Psoas muscle (tissue), 8 donors: ENCODE results near the gene PLG. TPM values are rescaled to one million over a fixed set of nuclear protein-coding genes. Genes with fewer than 3 reads are reported as not detected.

Experiments
- ATAC-seq, 4 donors: fragments of 200-7000 bp; cut with Tn5 transposase; one replicate each; pipeline ENCODE4 v1.9.1; 2020; ENCODE audit warnings: moderate library complexity in 3 of 4, mild to moderate bottlenecking in 2 of 4
- DNase-seq, 2 donors: peaks; one replicate each; pipeline ENCODE4 v3.0.0-alpha.2; 2020
- H3K27ac ChIP-seq: fragments of 200-600 bp; one replicate; pipeline ENCODE4 v1.8.0; 2022
- H3K27me3 ChIP-seq, 3 donors: fragments of 200-600 bp in 1 of 3; one replicate each; pipeline versions ENCODE4 v1.6.1 to v1.8.0; 2013 to 2022; ENCODE audit warnings: low read length in 2 of 3, mild to moderate bottlenecking in 2 of 3, moderate library complexity in 1 of 3; ENCODE audit not compliant: insufficient read depth in 3 of 3
- H3K36me3 ChIP-seq, 2 donors: fragments of 200-600 bp in 1 of 2; one replicate each; pipeline versions ENCODE4 v1.6.1 to v1.8.0; 2013 to 2022; ENCODE audit warnings: low read depth in 1 of 2, mild to moderate bottlenecking in 1 of 2, moderate library complexity in 1 of 2; ENCODE audit not compliant: insufficient read depth in 1 of 2
- H3K4me1 ChIP-seq: fragments of 200-600 bp; one replicate; pipeline ENCODE4 v1.8.0; 2022
- H3K4me3 ChIP-seq: fragments of 200-600 bp; one replicate; pipeline ENCODE4 v1.8.0; 2022; ENCODE audit warnings: mild to moderate bottlenecking
- H3K9me3 ChIP-seq: fragments of 200-600 bp; one replicate; pipeline ENCODE4 v1.8.0; 2022
- WGBS, 3 donors: extraction: QIAGEN DNeasy Blood & Tissue Kit; methylation state at CpG; one replicate each; pipeline versions ENCODE4 v1.1.6 to v1.1.7; 2013; 5-methylcytosine and 5-hydroxymethylcytosine counted together
- intact Hi-C, 2 donors: fragments of 100-400 bp; cut with DNase I; formaldehyde crosslinking; loops; one replicate each; pipeline versions ENCODE4 v1.11.0 to v1.14.2; 2022
- polyA plus RNA-seq, 3 donors: library from polyadenylated mRNA; stranded (reverse); fragments of 200-250 nt; gene quantifications; one replicate each; pipeline ENCODE4 v1.2.3, GENCODE V29; 2013
- total RNA-seq, 4 donors: library from RNA; stranded (reverse); fragmentation: NEBNext Ultra II Directional in 2 of 4; extraction: Animal tissue kit (Norgen Biotek cat#: 25700) in 2 of 4; gene quantifications; one replicate each; pipeline versions ENCODE4 v1.2.1 to v1.2.4, GENCODE V29; 2021 to 2023
- TF ChIP-seq, protein P1 (sequence below): fragments of 200-600 bp; IDR thresholded peaks from one replicate; pipeline ENCODE4 v1.8.0; 2022; ENCODE audit warnings: antibody characterized with exemption
- donor health status: healthy with polysubstance abuse.
- donor health status: DM: no; HTN: no; CAD: no; lungs with moderate emphysema.
- donor health status: Bipolar disorder and iron deficiency.
- donor health status: healthy.
- donor health status: DM: yes; HTN: yes; CAD: no.
- donor health status: DM: no; HTN: no; CAD: no.
- donor health status: DM: no; HTN: no; CAD: no.
- donor health status: DM: yes; HTN: yes; CAD: no.

The PLG gene
- total and polyA plus RNA-seq, 7 donors = 0.20 to 0.64 TPM; not detected in 5

DNA sequence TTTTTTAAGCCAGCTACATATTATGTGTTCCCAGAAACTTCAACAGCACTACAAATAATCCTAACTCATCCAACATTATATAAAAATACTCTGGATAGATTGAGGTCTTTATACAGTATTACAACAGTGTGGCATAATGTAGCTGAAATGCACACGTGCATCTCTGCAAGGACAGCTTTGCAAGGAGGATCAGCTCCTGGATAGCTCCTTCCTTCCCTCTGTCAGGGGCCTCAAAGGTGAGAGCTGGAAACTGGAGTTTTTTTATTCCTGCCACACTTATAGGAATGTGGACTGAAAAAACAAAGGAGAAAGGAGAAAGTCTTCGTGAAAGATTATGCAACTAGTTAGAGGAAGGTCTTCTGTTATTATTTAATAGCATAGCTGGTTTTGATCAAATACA is 53.1 kb downstream of the PLG start:
- no peak overlapping the region for H3K4me3 ChIP-seq
- TF ChIP-seq, protein P1, sequence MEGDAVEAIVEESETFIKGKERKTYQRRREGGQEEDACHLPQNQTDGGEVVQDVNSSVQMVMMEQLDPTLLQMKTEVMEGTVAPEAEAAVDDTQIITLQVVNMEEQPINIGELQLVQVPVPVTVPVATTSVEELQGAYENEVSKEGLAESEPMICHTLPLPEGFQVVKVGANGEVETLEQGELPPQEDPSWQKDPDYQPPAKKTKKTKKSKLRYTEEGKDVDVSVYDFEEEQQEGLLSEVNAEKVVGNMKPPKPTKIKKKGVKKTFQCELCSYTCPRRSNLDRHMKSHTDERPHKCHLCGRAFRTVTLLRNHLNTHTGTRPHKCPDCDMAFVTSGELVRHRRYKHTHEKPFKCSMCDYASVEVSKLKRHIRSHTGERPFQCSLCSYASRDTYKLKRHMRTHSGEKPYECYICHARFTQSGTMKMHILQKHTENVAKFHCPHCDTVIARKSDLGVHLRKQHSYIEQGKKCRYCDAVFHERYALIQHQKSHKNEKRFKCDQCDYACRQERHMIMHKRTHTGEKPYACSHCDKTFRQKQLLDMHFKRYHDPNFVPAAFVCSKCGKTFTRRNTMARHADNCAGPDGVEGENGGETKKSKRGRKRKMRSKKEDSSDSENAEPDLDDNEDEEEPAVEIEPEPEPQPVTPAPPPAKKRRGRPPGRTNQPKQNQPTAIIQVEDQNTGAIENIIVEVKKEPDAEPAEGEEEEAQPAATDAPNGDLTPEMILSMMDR = no peak
- H3K27ac ChIP-seq = no peak overlapping the region
- no peak for DNase-seq
- 37 to 52% (median 42%) methylated on average over 2 of the region's 2 CpGs for WGBS, 3 donors
- intact Hi-C loops = no loop called here
- H3K27me3 ChIP-seq = no peaks in the 10 kb centered on the region
- no peaks in the 10 kb centered on the region for H3K9me3 ChIP-seq
- H3K4me1 ChIP-seq = no peaks in the 10 kb centered on the region
- no peak for ATAC-seq
- H3K36me3 ChIP-seq = no peaks in the 10 kb centered on the region

DNA sequence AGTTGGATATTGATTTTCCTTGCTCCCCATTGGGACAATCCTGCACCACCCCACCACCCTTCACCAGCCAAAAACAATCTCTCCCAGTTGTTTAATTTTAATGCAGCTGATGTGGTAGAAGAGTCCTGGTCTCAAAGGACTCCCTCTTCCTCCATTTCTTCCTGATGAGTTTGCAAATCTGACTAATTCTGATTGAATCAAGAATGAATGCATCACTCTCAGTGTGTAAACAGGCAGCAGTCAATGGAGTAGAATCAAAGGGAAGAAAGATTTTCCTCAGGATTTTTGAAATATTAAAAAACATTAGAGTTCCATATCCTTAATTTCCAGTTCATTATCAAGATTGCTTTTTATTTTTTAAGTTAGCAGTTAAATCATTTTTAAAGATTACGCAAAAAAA is 54.0 kb downstream of the PLG start:
- H3K27ac ChIP-seq = no peak overlapping the region
- ATAC-seq (no peak), DNase-seq (no peak)
- no peaks in the 10 kb centered on the region for H3K27me3 ChIP-seq
- no peaks in the 10 kb centered on the region for H3K4me1 ChIP-seq
- no peaks in the 10 kb centered on the region for H3K9me3 ChIP-seq
- WGBS, 3 donors = 96 to 100% (median 98%) methylated on average over 1 of the region's 1 CpG
- intact Hi-C loops = no loop called here
- no peak overlapping the region for H3K4me3 ChIP-seq
- no peaks in the 10 kb centered on the region for H3K36me3 ChIP-seq
- TF ChIP-seq, protein P1 = no peak

DNA sequence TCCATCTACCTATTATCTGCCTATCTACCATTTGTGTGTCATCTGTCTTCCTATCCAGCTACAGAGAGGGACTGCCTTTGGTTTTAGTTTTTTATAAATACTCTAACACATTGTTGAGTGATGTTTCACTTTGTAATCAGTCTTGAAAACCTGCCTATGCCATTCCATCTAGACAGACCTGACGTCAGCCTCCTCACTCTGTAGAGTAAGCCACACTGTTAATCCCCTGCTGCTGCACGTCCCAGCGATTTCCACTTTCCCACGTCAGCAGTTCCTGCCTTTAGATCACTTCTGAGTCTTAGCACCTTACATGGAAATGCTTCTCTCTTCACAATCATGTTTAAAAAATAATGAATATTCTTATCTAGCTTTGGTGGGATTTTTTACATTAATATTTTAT is 54.8 kb downstream of the PLG start:
- Histone ChIP-seq H3K36me3 (no peaks in the 10 kb centered on the region), H3K4me1 (no peaks in the 10 kb centered on the region), H3K27me3 (no peaks in the 10 kb centered on the region), H3K4me3 (no peak overlapping the region), H3K27ac (no peak overlapping the region), H3K9me3 (peaks cover 5% of the 10 kb centered on the region)
- ATAC-seq (no peak), DNase-seq (no peak)
- TF ChIP-seq, protein P1 = no peak
- WGBS, 3 donors = 53 to 60% (median 55%) methylated on average over 4 of the region's 4 CpGs
- intact Hi-C loops = no loop called here

DNA sequence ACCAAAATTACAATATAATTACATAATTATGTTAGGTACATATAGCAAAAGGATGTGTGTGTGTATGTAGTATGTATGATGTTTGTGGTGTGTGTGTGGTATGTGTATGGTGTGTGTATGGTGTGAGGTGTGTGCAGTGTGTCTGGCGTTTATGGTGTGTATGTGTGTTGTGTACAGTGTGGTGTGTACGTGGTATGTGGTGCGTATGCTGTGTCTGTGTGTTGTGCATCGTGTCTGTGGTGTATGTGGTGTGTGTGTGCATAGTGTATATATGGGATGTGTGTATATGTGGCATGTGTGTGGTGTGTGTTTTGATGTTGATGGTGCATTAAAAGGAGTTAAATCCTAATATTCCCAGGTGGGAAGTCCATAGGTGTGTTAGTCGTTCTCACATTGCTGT is 62.8 kb downstream of the PLG start:
- Histone ChIP-seq H3K4me1 (no peaks in the 10 kb centered on the region), H3K27me3 (peaks cover 0 to 20% (median 14%) of the 10 kb centered on the region in 3 donors), H3K36me3 (no peaks in the 10 kb centered on the region), H3K27ac (no peak overlapping the region), H3K9me3 (peaks cover 14% of the 10 kb centered on the region), H3K4me3 (no peak overlapping the region)
- WGBS, 3 donors = 89 to 94% (median 92%) methylated on average over 5 of the region's 5 CpGs
- ATAC-seq (no peak), DNase-seq (no peak)
- intact Hi-C loops = no loop called here
- TF ChIP-seq, protein P1 = no peak

DNA sequence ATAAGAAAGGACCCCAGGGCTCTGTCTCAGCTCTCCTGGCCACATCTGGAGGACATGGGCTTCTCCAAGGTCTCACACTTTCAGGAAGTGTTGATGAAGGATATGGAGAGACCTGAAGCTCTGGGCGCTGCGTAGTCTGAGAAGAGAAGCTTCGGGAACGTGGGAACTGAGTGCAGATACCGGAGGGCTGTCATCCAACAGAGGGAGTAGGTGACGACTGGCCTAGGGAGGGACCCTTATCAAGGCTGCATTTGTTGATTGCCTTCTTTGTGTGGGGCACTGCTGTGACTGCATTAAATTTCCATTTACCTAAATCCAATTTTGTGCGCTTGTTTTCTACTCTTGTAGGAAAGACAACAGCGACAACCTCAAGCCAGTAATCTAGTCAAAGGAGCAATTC is 63.4 kb downstream of the PLG start:
- Histone ChIP-seq H3K27me3 (peaks cover 0 to 20% (median 14%) of the 10 kb centered on the region in 3 donors), H3K27ac (no peak overlapping the region)
- 79 to 86% (median 81%) methylated on average over 8 of the region's 8 CpGs for WGBS, 3 donors

More for the DNA sequence above, 63.4 kb downstream of the PLG start:
- no peaks in the 10 kb centered on the region for H3K36me3 ChIP-seq
- peaks cover 14% of the 10 kb centered on the region for H3K9me3 ChIP-seq
- no peaks in the 10 kb centered on the region for H3K4me1 ChIP-seq
- no peak for ATAC-seq
- TF ChIP-seq, protein P1 = no peak
- no peak overlapping the region for H3K4me3 ChIP-seq
- DNase-seq = no peak
- intact Hi-C loops = no loop called here
